ENCODE measurements around the gene GNRH2.
A peak's percentile ranks its signal among the peaks of the same experiment; 100 is the strongest.

Gene GNRH2

DNA sequence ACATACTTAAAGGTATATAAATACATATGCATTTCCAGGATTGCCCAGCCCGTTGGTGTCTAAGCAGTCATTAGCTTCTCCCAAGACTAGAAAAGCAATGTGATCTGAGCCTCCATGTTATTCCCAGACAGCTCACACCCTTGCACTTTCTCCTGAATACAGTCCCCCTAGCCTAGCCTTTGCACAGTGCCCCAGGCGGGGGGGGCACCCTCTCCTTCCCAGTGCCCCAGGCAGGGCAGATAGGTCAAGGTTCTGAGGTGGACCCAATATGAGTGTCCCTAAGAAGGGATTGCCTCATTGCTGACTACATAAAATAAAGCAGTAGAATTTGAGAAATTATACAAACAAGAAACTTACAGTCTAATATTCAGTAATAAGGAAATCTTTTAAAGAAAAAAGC lies 15.4 kb upstream of the GNRH2 start:
- ATAC-seq (ENCODE audit: low read depth) = no peak
- H3K27ac Mint-ChIP-seq = no peak overlapping the region
- peaks cover 28% of the 10 kb centered on the region for H3K36me3 Mint-ChIP-seq
- no peaks in the 10 kb centered on the region for H3K4me1 Mint-ChIP-seq
- no peak overlapping the region for H3K4me3 Mint-ChIP-seq
- H3K27me3 Mint-ChIP-seq = no peaks in the 10 kb centered on the region
- no peaks in the 10 kb centered on the region for H3K9me3 Mint-ChIP-seq
- no peak for DNase-seq (ENCODE audit: low spot score in 2 of 2)

- no peak overlapping the region for H3K27ac Mint-ChIP-seq
- H3K36me3 Mint-ChIP-seq = peaks cover 29% of the 10 kb centered on the region
- DNase-seq (ENCODE audit: low spot score in 2 of 2) = no peak
- no peaks in the 10 kb centered on the region for H3K4me1 Mint-ChIP-seq
- no peaks in the 10 kb centered on the region for H3K9me3 Mint-ChIP-seq
- no peak overlapping the region for H3K4me3 Mint-ChIP-seq
- H3K27me3 Mint-ChIP-seq = no peaks in the 10 kb centered on the region
- no peak for ATAC-seq (ENCODE audit: low read depth)
Measured at GRCh38 chr20:3031524-3032147, 11.8 kb upstream of the GNRH2 start.

- ATAC-seq (ENCODE audit: low read depth) (no peak), DNase-seq (ENCODE audit: low spot score in 2 of 2) (no peak)
- Mint-ChIP-seq H3K4me1 (no peaks in the 10 kb centered on the region), H3K27ac (no peak overlapping the region), H3K36me3 (peaks cover 22% of the 10 kb centered on the region), H3K27me3 (no peaks in the 10 kb centered on the region), H3K4me3 (no peak overlapping the region), H3K9me3 (no peaks in the 10 kb centered on the region)
Measured at GRCh38 chr20:3032624-3033023, 10.8 kb upstream of the GNRH2 start.

DNA sequence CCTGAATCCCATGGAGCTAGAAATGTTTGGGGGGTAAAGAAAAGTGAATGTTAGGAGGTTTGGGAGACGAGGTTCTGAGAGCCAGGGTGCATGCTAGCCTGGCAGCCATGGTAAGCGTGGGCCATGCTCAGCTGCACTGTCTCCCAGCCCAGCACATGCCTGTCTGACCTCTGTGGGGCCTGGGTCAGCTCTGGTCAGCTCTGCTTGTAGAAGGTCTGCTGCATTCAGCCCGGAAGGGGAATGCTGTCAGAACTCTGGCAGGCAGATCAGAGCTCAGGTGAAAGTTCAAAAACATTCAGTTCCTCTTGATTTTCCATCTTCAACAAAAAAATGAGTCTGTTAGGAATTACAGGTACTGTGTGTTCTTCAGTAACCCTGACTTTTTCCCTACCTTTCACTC lies 5.8 kb upstream of the GNRH2 start:
- no peaks in the 10 kb centered on the region for H3K27me3 Mint-ChIP-seq
- peaks cover 31% of the 10 kb centered on the region for H3K36me3 Mint-ChIP-seq
- no peak for ATAC-seq (ENCODE audit: low read depth)
- no peak overlapping the region for H3K4me3 Mint-ChIP-seq
- H3K9me3 Mint-ChIP-seq = no peaks in the 10 kb centered on the region
- H3K27ac Mint-ChIP-seq = no peak overlapping the region
- DNase-seq (ENCODE audit: low spot score in 2 of 2) = no peak
- H3K4me1 Mint-ChIP-seq = no peaks in the 10 kb centered on the region

GRCh38 chr20:3038454-3038853 lies 5.0 kb upstream of the GNRH2 start:
- H3K36me3 Mint-ChIP-seq = peaks cover 31% of the 10 kb centered on the region
- H3K4me3 Mint-ChIP-seq = no peak overlapping the region
- DNase-seq (ENCODE audit: low spot score in 2 of 2) = no peak
- no peaks in the 10 kb centered on the region for H3K9me3 Mint-ChIP-seq
- H3K4me1 Mint-ChIP-seq = no peaks in the 10 kb centered on the region
- peak overlapping the region; percentile 16 for H3K27ac Mint-ChIP-seq
- ATAC-seq (ENCODE audit: low read depth) = no peak
- no peaks in the 10 kb centered on the region for H3K27me3 Mint-ChIP-seq

DNA sequence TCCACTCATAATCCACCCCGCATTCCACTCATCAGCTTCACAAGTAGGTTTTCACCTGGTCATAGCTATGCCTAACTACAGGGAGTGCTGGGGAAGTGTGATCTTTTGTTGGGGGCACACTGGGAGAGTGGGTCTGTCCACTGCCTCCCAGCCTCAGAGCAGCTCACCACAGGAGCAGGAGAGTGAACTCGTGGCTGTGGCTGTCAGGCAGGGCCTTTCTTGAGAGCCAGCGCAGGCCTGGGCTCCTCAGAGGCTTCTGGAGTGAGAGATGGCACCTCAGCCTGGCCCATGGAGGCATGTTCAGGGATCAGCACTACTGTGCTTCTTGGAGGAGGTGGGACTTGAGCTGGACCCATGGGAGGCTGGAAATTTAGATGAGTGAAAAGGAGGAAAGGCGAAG lies 4.0 kb upstream of the GNRH2 start:
- no peak for DNase-seq (ENCODE audit: low spot score in 2 of 2)
- Mint-ChIP-seq H3K4me1 (no peaks in the 10 kb centered on the region), H3K36me3 (peaks cover 31% of the 10 kb centered on the region), H3K27ac (no peak overlapping the region), H3K9me3 (no peaks in the 10 kb centered on the region), H3K4me3 (no peak overlapping the region), H3K27me3 (no peaks in the 10 kb centered on the region)
- no peak for ATAC-seq (ENCODE audit: low read depth)

DNA sequence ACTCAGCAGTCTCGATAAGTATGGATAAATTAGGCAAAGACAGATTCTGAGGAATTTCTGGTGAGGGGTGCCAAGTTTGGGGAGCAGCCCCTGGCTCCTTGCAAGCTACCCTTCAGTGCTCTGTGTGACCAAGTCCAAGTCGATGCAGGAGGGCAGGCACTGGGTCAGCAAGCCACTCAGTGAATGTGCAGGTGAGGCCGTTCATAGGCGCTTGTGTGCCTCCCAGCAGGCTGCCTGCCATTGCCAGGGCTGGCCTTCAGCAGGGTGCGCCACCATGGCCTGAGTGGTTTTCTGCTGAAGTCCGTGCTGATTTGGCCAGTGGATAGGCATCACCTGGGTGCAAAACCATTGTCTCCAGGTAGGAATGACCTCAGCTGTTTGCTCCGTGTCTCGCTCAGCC lies 3.3 kb upstream of the GNRH2 start:
- Mint-ChIP-seq H3K4me1 (peaks cover 2% of the 10 kb centered on the region), H3K9me3 (no peaks in the 10 kb centered on the region), H3K27me3 (no peaks in the 10 kb centered on the region), H3K4me3 (no peak overlapping the region), H3K27ac (no peak overlapping the region), H3K36me3 (peaks cover 26% of the 10 kb centered on the region)
- no peak for DNase-seq (ENCODE audit: low spot score in 2 of 2)
- no peak for ATAC-seq (ENCODE audit: low read depth)

- Mint-ChIP-seq H3K9me3 (no peaks in the 10 kb centered on the region), H3K36me3 (peaks cover 17% of the 10 kb centered on the region), H3K27ac (peak overlapping the region; percentile 74), H3K4me3 (no peak overlapping the region), H3K27me3 (no peaks in the 10 kb centered on the region), H3K4me1 (peaks cover 10% of the 10 kb centered on the region)
- DNase-seq (ENCODE audit: low spot score in 2 of 2) (no peak), ATAC-seq (ENCODE audit: low read depth) (no peak)
Measured at GRCh38 chr20:3041854-3042409, 1.5 kb upstream of the GNRH2 start.

GRCh38 chr20:3042625-3043024 lies 797 bp upstream of the GNRH2 start:
- Mint-ChIP-seq H3K27me3 (no peaks in the 10 kb centered on the region), H3K36me3 (peaks cover 19% of the 10 kb centered on the region), H3K4me3 (no peak overlapping the region), H3K4me1 (peaks cover 11% of the 10 kb centered on the region), H3K27ac (peak overlapping the region; percentile 74), H3K9me3 (no peaks in the 10 kb centered on the region)
- DNase-seq (ENCODE audit: low spot score in 2 of 2) = no peak
- no peak for ATAC-seq (ENCODE audit: low read depth)

GRCh38 chr20:3044336-3044965 lies 1.0 kb downstream of the GNRH2 start:
- no peak for DNase-seq (ENCODE audit: low spot score in 2 of 2)
- peaks cover 13% of the 10 kb centered on the region for H3K36me3 Mint-ChIP-seq
- no peaks in the 10 kb centered on the region for H3K27me3 Mint-ChIP-seq
- H3K4me3 Mint-ChIP-seq = peak overlapping the region; percentile 48
- peaks cover 11% of the 10 kb centered on the region for H3K4me1 Mint-ChIP-seq
- peak overlapping the region; percentile 19 for H3K27ac Mint-ChIP-seq
- no peak for ATAC-seq (ENCODE audit: low read depth)
- H3K9me3 Mint-ChIP-seq = no peaks in the 10 kb centered on the region

- Mint-ChIP-seq H3K36me3 (peaks cover 13% of the 10 kb centered on the region), H3K27me3 (no peaks in the 10 kb centered on the region), H3K4me1 (peaks cover 11% of the 10 kb centered on the region), H3K4me3 (peak overlapping the region; percentile 89), H3K9me3 (no peaks in the 10 kb centered on the region), H3K27ac (peak overlapping the region; percentile 89)
- DNase-seq (ENCODE audit: low spot score in 2 of 2) (peak in 1 of 2 donors; percentile 37), ATAC-seq (ENCODE audit: low read depth) (peak; percentile 57)
Measured at GRCh38 chr20:3045042-3045815, 1.8 kb downstream of the GNRH2 start.

DNA sequence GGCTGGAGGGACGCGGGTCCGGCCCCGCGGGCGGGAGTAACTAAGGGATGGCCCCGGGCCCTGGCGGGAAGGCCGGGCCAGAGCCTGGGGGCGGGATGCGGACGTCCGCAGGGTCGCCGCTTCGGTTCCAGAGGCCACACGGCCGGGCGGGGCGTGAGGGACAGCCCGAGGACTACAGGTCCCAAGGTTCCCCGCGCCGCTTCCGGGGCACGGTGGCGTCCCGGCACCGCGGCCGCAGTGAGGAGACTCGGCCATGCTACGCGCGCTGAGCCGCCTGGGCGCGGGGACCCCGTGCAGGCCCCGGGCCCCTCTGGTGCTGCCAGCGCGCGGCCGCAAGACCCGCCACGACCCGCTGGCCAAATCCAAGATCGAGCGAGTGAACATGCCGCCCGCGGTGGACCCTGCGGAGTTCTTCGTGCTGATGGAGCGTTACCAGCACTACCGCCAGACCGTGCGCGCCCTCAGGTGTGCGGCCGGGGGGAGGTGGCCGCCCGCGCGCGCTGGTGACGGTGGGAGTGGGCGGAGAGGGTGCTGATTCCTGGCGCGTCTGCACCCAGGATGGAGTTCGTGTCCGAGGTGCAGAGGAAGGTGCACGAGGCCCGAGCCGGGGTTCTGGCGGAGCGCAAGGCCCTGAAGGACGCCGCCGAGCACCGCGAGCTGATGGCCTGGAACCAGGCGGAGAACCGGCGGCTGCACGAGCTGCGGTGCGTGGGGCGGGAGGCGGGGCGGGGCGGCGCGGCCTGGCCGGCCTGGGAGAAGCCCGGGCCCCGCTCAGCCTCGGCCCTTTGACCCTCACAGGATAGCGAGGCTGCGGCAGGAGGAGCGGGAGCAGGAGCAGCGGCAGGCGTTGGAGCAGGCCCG lies 2.6 kb downstream of the GNRH2 start, which contains the start of gene MRPS26:
MRPS26 (plus strand) TSS at position 237 of the 861 bp plus-strand sequence; CDS start at position 254, 17 bp downstream.
- Mint-ChIP-seq H3K27me3 (no peaks in the 10 kb centered on the region), H3K36me3 (peaks cover 11% of the 10 kb centered on the region), H3K4me1 (peaks cover 11% of the 10 kb centered on the region), H3K9me3 (no peaks in the 10 kb centered on the region), H3K27ac (peak within 1 kb of the TSS; percentile 89), H3K4me3 (peak within 1 kb of the TSS; percentile 89)
- ATAC-seq (ENCODE audit: low read depth) (peak; percentile 85), DNase-seq (ENCODE audit: low spot score in 2 of 2) (peak; percentile 67 to 82)

DNA sequence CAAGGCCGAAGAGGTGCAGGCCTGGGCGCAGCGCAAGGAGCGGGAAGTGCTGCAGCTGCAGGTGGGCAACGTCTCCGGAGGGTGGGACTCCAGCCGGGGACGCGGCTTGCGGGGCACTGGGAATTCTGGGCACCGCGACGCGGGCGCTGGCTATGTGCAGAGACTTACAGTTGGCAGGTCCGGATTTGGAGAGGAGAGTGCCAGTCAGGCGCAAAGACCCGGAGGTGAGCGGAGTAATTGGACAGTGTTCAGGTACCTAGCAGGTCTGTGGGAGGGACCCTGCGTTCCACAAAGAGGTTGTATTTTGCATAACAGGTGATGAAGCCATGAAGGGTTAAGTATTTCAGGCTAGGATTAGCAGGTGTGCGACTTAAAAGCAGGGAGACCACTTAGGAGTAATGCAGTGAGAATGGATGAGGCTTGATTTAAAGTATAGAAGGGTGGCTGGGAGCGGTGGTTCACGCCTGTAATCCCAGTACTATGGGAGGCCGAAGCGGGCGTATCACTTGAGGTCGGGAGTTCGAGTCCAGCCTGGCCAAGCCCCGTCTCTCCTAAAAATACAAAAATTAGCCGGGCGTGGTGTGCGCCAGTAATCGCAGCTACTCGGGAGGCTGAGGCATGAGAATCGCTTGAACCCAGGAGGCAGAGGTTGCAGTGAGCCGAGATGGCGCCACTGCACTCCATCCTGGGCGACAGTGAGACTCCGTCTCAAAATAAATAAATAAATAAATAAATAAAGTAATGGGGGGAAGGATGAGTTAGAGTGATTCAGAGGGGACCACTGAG lies 3.4 kb downstream of the GNRH2 start:
- peaks cover 7% of the 10 kb centered on the region for H3K36me3 Mint-ChIP-seq

More for the DNA sequence above, 3.4 kb downstream of the GNRH2 start:
- DNase-seq (ENCODE audit: low spot score in 2 of 2) (no peak), ATAC-seq (ENCODE audit: low read depth) (no peak)
- Mint-ChIP-seq H3K4me1 (peaks cover 11% of the 10 kb centered on the region), H3K4me3 (peak overlapping the region; percentile 89), H3K27ac (peak overlapping the region; percentile 89), H3K9me3 (no peaks in the 10 kb centered on the region), H3K27me3 (no peaks in the 10 kb centered on the region)

Data from memory B cell (primary cell).